A549 (cell line): ENCODE measurements around the gene ATP13A4.

Experiments used
- CTCF ChIP-seq: fragments of >200 bp; sonication (Bioruptor Twin); formaldehyde crosslinking; IDR thresholded peaks from 3 replicates; pipeline ENCODE4 v1.5.1; 2016
- JUN ChIP-seq, 2 experiments: fragments of >200 bp; sonication (Bioruptor Twin); formaldehyde crosslinking; IDR thresholded peaks; 2 replicates in 1 of 2; 3 replicates in 1 of 2; pipeline ENCODE4 v1.6.1; 2016 to 2017
- PBX3 ChIP-seq: IDR thresholded peaks from 2 replicates; pipeline ENCODE4 v1.6.1; 2012
- PHF8 ChIP-seq: fragments of 200-600 bp; sonication (generic); IDR thresholded peaks from 2 replicates; pipeline ENCODE4 v1.6.1; 2016; ENCODE audit warnings: low read depth, mild to moderate bottlenecking, antibody characterized with exemption, moderate library complexity, borderline replicate concordance
- ZC3H11A ChIP-seq: fragments of 450-650 bp; IDR thresholded peaks from 2 replicates; pipeline ENCODE4 v1.6.1; 2014; ENCODE audit warnings: antibody characterized with exemption, mild to moderate bottlenecking

GRCh38 chr3:193572426-193572908 lies 17.8 kb upstream of the ATP13A4 start:
- TF ChIP-seq PHF8 (no peak), CTCF (peak; percentile 78), PBX3 (no peak), ZC3H11A (no peak), JUN (IDR thresholded peaks at IDR 0.05) (no peak)
